ENCODE data around the gene AGO3.

Gene AGO3

GRCh38 chr1:36098650-36099365, 167.9 kb downstream of the AGO3 start:
- no peak for DNase-seq

GRCh38 chr1:36099681-36100341, 168.9 kb downstream of the AGO3 start:
- DNase-seq, result peak; percentile 76

- DNase-seq, result no peak
Measured at GRCh38 chr1:36100376-36100775, 169.5 kb downstream of the AGO3 start.

- DNase-seq, result no peak
Measured at GRCh38 chr1:36101546-36101945, 170.6 kb downstream of the AGO3 start.

GRCh38 chr1:36106269-36106668, 175.4 kb downstream of the AGO3 start:
- no peak for DNase-seq

GRCh38 chr1:36107394-36107793, 176.5 kb downstream of the AGO3 start:
- no peak for DNase-seq

- DNase-seq, result no peak
Measured at GRCh38 chr1:36108314-36108713, 177.4 kb downstream of the AGO3 start.

GRCh38 chr1:36109041-36109679, 178.3 kb downstream of the AGO3 start:
- no peak for DNase-seq

- no peak for DNase-seq
Measured at GRCh38 chr1:36111151-36111550, 180.2 kb downstream of the AGO3 start.

GRCh38 chr1:36112823-36113222, 181.9 kb downstream of the AGO3 start:
- DNase-seq, result no peak

- no peak for DNase-seq
Measured at GRCh38 chr1:36114371-36114770, 183.5 kb downstream of the AGO3 start.

- peak; percentile 14 for DNase-seq
Measured at GRCh38 chr1:36115200-36115669, 184.3 kb downstream of the AGO3 start.

- no peak for DNase-seq
Measured at GRCh38 chr1:36115931-36116330, 185.0 kb downstream of the AGO3 start.

GRCh38 chr1:36116901-36117300, 186.0 kb downstream of the AGO3 start:
- DNase-seq, result peak; percentile 40

GRCh38 chr1:36118447-36119204, 187.7 kb downstream of the AGO3 start:
- DNase-seq, result no peak

- DNase-seq, result no peak
Measured at GRCh38 chr1:36119456-36119855, 188.6 kb downstream of the AGO3 start.
